NCI-H128 (cell line): ENCODE results near the gene SH3RF3.

Source experiments
- DNase-seq: peaks from one replicate; lab custom pipeline; 2025; ENCODE audit not compliant: unreplicated experiment; lab: John Stamatoyannopoulos, UW

SH3RF3 gene

DNA sequence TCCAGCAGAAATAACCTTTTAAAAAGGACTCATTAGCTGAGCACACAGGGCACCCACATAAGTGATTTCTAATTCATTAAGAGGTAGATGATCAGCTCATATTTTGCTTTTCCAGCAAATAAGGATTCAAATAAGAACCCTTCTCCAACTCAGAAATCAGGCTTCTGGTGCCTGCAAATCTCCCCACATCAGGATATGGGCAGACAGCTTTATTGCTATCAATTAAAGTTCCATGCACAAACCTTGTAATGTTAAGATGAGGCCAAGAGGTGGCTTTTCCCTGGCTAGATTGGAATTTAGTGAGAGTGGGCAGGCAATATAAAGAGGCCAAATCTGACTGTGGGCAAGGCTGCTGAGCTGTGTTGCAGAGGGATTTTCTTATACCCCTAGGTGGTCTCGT, 193.6 kb downstream of the SH3RF3 start:
- no peak for DNase-seq

DNA sequence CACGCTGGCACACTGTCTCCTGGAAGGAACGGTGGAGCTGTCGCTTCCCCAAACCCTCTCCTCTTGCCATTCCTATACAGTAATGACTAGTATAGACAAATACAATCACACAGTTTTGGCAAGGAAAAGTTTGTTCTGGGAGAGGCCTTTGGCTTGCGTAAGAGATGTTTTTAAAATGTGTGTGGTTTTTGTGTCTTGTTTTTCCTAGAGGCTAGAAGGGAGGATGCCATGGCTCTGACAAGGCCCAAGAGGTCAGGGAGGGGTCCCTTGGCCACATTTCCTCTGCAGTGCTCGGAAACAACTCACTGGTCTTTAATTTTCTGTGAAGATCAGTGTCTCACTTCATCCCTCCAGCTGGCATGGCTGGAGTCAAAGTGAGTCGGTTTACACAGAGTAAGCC, 195.9 kb downstream of the SH3RF3 start:
- no peak for DNase-seq

DNA sequence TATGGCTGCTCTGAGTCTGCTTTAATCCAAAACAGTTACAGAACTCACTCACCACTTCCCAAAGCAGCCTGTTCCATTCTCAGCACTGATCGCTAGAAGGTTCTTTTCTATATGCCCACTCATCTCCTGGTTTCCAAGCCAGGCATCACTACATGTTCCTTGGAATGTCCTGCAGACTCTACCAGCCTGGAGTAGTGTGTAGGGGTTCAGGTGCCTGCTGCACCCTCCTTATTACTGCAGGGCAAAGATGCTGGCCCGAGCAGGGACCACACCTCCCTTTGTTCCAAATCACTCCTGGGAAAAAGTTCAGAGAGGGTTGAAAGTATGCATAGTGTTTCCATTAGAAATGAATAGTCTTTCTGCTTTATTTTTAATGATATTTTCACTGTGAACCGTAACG, 196.6 kb downstream of the SH3RF3 start:
- DNase-seq, result no peak

DNA sequence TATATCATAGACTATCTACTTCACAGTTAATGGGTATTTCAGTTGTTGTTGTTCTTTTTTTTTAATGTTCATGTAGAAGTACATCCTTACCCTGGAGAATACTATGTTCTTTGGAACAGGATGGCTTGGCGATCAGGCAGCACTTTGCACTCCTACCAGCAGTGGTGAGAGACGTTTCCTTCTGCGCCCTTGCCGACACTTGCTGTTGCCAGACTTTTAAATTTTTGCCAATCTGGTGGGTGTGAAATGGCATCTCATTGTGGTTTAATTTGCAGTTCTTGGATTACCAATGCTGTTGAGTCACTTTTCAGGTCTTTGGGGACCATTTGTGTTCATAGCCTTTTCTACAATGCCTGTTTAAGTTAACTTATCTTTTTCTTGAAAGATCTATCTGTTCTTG, 197.3 kb downstream of the SH3RF3 start:
- no peak for DNase-seq

DNA sequence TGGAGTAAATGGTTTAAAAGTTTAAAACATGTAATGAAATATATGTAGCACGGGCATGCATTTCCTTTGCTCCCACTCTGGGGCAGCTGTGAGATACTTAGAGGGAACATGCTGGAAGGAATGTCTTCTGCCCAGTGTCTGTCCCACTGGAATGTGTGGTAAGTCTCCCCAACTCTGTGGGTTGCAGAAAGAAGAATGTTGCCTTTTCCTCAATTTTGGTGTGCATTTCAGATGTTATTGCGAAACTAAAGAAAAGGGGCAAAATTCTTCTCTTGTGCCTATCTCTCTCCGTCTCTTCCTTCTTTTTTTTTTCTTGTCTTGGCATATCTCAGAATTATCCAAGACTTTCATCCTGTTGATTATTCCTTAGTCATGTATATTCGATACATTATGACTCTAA, 201.1 kb downstream of the SH3RF3 start:
- DNase-seq, result no peak

DNA sequence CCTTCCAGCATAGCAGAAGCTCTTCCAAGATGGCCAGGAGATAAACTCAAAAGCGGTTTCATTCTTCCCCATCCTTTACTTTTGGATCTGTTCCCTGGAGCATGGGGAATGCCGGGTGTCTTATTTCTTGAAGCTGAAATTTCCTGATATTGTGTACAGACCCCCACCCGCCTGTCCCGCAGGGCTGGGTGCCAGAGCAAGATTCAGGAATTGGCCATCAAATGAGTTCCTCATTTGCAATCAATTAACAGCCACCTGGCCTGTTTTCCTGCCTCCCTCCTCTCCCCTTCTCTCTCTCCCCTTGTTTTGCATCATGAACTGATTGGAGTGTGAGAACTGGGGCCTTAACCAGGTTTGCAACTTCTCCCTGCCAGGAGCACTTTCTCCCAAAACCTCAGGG, 202.1 kb downstream of the SH3RF3 start:
- DNase-seq, result no peak

DNA sequence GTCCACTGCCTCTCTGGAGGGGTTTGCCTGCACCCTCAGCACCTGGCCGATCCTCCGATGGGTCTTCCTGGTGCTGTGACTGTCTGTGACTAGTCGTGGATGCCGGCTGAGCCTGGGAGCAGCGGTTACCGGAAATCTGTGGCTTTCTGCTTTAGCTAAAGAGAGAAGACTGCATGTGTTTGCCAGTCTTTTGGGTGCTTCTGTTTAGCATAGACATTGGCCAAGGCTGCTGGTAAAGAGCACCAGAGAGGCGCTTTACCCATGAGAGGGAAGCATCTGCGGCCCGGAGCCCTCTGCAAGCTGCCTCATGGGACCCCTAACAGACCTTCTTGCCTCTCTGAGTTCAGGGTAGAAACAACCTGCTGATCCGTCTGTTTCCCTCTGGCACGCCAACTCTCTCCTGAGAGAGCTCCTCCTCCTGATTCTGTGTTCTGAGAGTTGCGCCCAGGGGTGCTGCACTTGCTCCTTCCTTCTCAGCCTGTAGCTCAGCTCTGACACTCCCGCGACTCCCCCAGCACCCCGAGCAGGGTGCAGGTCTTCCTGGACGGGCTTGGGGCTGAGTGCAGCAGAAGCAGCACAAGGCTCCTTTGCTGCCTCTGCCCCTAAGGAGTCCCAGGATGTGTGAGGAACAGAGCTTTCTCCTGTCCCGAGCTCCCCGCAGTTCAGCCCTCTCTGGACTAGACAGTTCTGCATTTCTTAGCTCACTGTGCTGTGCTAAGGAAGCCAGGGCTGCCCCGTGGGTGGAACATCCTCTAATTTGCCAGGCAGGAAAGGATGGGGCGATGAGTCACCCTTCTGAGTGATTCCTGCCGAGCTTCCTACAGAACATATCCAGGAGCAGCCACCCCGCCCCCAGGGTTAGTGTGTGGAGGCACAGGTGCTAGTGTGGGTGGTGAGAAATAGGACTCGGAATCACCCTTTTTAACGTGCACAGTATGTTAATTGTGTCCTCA, 203.2 kb downstream of the SH3RF3 start:
- DNase-seq, result no peak

DNA sequence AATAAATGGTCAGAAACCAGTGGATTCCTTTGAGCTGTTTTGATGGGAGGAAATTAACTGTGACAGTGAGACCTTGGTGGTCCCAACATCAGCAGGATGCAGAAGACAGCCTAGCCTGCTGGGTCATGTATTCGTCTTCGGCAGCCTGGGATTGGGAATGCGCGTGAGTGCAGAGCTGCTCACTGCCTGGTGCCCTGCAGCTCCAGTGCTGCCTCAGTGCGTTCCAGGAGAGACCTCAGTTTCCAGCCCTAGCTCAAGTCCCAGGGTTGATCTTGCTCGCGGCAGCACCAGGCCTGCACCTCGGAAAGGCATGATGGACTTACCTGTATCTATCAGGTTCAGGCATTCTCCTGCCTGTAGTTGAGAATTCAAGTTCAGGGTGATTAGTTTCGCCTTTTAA, 203.9 kb downstream of the SH3RF3 start:
- no peak for DNase-seq

DNA sequence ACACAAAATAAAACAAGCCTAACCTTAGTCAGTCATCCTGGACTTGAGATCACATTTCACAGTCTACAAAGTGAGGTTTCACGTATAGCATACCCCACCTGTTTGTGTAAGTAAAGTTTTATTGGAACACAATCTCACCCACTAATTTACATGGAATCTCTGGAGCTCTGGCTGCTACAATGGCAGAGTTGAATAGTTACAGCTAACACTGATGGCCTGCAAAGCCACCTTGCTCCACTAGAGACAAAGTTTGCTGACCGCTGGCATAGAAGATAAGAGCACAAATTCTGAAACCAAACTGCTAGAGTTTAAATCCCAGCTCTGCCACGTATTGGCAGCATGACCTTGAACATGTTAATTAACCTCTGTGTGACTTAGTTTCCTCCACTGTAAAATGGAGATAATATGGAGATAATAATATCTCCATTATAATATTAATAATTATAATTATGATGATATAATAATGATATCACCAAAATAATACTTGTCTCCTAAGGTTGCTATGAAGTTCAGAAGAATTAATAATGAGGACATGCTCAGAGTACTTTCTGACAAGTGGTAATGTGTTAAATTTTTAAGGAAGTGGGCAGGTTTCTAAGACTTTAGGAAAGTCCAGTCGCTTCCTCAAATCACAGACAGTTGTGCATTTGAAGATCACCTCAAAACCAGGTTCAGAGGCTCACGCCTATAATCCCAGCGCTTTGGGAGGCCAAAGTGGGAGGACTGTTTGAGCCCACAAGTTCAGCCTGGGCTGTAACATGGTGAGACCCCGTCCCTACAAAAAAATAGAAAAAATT, 204.6 kb downstream of the SH3RF3 start:
- DNase-seq, result no peak

DNA sequence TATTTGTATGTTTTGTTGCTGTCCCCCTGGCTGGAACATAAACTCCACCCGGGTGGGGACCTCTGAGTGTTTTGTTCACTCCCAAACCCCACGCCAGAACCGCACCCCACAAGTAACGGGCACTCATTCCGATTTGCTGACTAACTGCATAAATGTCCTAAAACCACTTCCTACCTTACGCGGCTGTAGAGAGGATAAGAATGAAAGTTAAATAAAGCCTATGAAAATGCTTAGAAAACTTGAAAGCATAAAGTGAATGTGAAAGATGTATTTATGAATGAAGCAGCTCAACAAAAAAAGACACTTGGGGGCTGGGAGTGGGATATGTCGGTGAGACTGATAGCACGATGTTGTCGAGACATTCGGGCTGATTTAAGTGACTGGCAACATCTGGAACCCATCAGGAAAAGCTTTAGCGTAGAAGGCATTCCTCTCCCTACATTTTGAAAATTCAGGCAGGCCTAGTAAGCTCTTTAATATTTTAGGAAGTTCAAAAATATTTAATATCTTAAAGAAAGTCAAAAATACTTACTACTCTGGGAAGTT, 206.7 kb downstream of the SH3RF3 start:
- no peak for DNase-seq

DNA sequence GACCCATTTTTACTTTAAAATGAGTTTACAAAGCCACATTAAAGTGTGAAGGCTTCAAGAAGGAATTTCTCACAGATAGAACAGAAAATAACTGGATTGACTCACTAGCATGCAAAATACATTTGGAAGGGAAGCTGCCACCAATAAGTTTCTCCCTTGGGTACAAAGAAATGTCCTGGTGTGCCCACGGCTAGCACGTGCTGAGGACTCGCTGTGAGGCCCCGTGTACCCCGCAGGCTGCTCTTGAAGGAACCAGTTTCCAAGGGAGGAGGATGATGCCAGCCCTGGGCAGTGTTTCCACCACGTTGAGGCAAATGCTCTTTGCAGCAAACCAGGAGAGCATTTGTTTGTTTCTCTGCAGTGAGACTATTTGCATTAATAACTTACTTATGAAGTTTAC, 207.3 kb downstream of the SH3RF3 start:
- no peak for DNase-seq

DNA sequence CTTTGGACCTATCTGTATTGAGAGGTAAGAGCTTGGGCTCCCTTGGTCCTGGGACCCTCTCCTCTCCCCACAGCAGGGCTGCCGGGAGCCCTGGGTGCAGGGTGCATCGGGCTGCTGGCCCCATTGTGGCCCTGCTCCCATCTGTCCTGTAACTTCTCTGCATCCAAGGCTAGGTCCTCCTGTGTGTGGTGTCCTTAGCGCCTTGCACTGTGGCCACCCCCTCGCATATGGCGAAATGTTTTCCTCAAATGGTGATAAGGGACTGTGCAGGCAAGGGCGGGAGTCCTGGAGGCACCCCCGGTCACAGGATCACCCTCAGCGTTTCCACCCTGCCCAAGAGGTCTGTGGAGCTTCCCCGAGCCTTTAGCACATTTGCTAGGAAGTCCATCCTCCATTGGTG, 208.2 kb downstream of the SH3RF3 start:
- no peak for DNase-seq

DNA sequence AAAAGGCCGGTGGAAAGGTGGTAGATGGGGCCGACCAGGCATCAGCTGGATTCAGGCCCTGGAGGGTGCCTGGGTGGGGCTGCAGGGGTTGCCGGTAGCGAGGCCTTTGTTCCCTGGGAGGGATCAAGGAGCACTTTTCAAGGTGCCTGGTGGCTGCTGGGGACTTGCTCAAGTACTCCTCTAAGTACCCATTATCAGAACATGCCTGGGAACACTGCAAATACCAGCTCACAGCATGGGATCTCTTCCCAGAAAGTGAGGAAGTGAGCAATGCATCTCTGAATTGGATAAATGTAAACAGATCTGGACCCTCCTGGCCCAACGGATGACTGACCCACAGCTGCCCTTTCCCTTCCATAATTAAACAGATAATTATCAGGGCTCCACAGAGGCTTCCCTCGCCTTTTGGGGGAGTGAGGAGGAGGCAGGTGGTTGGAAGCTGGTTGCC, 210.5 kb downstream of the SH3RF3 start:
- no peak for DNase-seq

DNA sequence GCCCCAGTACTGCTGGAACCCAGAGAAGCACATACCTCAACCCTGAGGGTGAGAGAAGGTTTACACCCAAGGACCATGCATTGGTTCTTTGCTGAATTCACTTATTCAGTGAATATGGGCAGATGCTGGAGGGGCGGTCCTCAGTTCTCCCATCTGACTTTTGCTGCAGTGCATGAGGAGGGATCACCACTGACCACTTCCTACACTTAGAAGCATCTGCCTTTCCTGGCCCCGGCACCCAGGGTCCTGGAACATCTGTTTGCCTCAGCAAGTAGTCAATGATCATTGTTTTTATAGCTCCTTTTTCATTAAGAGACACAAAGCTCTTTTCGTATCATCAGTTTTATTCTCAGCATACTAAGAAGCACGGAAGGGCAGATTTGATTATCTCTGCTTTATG, 211.4 kb downstream of the SH3RF3 start:
- DNase-seq, result no peak

DNA sequence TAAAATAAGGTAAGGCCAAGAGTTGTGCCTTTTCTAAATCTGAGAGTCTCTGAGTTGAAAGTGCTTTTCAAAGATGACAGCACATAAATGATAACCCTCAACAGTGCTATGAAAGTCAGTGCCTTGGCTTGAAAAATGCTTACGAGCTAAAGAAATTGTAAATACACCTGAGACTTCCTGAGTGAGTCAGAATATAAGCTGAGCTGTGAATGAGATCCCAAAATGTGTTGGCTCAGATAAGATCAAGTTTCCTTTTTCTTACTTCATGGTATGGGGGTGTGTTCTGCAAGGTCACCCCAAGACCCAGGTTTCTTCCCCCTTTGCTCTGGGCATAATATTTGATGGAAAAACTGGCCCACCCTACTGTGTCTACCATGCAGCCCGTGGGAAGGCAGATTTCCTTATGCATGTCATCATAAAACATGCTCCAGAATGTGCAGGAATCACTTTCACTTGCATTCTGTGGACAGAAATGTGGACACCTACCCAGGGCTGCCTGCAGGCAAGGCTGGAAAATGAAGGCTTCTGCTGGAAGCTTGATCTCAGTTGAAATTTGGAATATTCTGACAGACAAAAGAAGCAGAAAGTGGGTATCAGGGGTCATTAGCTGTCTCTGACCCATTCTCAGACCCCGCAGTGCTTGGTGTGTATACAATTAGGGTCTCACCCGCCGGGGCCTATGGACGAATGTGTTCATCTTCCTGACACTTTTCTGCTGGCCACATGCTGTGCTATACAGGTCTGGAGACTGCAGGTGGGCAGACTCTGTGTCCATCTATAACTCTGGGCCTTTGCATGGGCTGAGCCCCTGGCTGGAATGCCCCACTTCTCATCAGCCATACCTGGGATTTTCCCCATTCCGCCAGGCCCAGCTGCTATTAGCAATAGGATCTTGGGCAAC, 212.6 kb downstream of the SH3RF3 start:
- no peak for DNase-seq

DNA sequence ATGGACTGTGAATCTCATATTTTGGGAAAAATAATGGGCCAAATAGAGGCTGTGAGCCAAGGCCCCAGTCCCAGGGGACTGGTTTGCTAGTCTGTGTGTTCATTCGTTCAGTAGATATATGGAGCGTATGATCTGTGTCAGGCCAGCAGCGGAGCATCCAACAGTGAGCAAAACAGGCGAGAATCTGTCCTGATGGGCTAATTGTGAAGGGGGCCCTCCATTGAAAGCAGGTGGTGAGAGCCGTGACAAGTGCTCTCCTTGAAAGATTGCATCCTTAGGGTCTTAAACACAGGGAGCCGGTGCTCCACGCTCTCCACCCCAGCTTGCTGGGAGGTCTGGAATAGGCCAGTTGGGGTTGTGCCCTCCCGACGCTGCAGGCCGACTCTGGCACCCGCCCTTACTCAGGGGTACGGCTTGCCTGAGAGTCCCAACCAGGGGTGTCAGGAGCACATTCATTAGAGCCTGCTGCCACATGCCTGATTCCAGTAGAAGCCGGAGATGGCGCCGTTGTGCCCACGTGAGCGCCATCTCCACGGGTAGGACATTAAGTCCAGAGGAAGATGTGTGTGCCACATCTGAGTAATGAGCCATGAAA, 213.3 kb downstream of the SH3RF3 start:
- no peak for DNase-seq

DNA sequence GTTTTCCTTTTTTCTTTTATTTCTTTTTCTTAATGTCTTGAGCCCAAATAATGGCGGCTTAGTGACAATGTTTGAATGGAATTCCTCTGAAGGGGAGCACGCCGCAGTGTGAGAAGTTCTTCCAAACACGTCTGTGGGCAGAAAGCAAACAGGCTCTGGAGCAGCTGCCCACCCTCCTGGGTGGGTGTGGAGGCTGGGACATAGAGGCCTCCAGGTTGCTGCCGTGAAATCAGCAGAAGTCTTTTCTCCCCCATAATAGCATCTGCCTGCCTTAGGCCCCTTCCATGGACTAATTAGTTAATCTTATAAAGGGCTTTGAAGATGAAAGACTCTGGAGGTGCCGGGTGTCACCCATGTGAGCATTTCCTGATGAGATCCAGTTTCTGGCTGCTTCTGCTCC, 213.9 kb downstream of the SH3RF3 start:
- DNase-seq, result no peak

DNA sequence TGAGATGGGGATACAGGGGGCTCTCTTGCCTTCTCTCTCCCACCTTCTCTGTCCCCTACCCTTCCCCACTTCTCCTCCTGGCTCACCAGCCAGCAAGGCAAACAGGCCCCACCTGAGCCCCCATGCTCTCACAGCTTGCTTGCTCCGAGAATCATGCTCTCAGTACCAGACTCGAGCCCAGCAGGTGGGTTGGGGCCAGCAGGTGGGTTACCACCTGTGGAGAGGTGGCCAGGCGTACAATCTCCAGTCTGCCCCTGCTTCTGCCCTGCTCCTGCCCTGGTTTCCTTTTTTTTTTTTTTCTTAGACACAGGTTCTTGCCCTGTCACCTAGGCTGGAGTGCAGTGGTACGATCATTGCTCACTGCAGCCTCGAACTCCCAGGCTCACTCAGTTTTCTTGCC, 214.5 kb downstream of the SH3RF3 start:
- no peak for DNase-seq

DNA sequence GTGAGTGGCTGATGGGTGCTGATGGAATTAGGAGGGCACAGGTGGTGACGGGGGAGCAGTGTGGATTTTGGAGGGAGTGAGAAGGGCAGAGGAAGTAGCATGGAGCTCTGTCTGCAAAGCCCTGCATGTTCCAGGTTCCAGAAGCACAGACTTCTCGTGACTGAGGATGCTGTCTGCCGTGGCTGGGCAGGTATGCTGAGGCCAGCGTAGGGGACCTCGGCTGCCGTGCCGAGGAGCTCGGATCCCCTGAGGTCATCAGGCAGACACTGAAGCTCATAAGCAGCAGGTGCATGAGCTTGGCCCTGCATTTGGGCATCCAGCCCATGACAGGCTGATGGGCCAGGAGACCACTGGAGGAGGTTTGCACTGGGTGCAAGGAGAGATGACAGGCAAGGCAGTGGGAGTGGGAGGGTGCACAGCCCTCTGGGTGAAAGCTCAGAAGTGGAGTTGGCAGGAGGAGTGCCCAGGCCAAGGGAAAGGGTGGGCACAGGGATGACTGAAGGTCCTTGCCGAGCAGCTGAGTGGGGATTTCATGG, 215.3 kb downstream of the SH3RF3 start:
- DNase-seq, result no peak

DNA sequence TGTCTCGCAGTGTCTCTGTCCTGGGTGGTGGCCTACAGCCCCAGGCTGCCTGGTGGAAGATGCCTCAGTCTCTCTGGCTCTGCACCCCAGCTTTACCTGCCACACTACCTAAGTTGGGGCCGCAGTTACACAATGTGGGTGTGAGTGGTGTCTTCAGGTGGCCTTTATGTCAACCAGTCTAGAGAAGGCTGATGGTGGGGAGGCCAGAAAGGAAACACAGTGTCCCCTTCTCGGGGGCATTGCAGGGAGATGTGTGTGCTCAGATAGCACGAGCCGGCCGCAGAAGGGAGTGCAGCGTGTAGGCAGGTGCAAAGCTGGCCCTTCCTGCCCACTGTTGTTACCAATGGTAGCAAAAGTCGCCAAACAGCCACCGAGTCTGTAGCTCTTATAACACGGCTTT, 216.1 kb downstream of the SH3RF3 start:
- no peak for DNase-seq
